ENCODE measurements around the gene VWA1.
A peak's percentile ranks its signal among the peaks of the same experiment; 100 is the strongest.
"Not testable (repeated sequence)": the region's sequence is repeated elsewhere in the genome, so short reads cannot be mapped to it uniquely, and the experiment has no call there.

VWA1 gene

DNA sequence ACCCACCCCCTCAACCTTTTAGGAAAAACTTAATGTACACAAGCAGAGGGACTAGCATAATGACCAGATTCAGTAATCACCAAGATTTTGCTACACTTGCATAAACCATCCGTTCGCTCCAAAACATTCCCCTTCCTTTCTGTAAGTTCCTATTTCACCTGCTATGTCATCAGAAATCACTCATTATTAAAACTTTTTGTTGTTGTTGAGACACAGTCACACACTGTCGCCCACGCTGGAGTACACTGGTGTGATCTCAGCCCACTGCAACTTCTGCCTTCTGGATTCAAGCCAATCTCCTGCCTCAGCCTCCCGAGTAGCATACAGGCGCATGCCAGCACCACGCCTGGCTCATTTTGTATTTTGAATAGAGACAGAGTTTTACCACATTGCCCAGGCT is 31.8 kb upstream of the VWA1 start:
- DNase-seq (ENCODE audit: low read depth), result no peak

DNA sequence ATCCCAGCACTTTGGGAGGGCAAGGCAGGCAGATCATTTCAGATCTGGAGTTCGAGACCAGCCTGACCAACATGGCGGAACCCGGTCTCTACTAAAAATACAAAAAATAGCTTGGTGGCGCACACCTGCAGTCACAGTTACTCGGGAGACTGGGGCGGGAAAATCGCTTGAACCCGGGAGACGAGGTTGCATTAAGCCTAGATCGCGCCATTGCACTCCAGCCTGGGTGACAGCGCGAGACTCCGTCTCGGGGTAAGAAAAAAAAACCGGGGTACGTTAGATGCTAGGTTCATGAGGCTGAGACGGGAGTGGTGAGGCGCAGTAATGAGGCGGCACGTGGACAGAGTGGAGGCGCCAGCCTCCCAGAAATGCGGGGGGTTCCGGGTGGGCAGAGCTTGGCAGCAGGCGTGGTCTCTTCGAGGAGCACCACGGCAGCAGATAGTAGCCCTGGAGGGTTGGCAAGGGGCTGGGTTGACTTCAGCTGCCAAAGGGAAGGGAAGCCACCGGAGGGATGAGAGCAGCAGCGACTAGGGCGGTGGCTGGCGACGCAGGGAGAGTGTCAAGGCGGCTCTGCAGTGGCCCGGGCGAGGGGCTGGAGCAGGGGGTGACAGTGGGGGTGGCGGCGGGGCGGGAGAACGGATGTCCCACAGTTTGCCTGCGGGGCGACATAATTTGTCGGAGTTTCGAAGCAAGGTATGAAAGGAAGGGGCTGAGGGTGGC is 29.2 kb upstream of the VWA1 start:
- DNase-seq (ENCODE audit: low read depth), result no peak

DNA sequence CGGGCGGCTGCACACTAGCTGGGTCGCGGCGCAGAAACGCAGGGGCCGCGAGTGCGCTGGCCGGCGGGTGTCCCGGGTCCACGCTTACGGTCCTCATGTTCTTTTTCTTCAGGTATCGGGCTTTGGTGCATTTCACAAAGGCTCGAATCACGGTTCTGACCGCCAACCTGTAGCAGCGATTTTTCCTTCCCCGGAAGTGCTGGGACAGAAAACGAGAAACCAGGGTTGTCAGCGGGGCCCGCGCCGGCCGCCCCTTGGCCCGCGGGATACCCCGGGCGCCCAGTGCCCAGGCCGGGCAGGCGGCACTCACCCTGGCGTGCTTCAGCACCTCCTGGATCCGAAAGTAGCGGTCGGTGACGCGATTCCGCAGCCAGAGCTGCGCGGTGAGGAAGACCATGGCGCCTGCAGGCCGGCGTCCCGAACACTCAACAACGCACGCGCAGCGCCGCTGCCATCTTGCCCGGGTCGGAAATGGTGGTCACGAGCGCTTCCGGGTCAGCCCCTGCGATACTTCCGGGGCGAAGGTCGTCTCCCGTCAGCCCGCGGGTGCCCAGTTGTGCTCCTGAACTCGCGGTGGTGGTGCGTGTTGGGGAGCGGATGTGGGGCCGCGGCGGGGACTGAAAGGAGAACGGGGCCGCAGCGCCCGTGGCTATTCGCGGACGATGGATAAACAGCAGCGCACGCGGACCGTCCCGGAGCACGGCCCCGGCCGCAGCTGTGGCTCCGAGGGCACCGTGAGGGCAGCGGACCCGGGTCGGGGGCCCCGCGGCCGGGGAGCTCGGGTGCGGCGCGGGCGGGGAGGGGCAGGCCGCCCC is 28.5 kb upstream of the VWA1 start, which contains the start of gene MRPL20:
MRPL20 (minus strand) TSS at position 473 of the 815 bp plus-strand sequence; CDS start at position 397, 76 bp downstream.
- DNase-seq (ENCODE audit: low read depth), result peak; percentile 93

DNA sequence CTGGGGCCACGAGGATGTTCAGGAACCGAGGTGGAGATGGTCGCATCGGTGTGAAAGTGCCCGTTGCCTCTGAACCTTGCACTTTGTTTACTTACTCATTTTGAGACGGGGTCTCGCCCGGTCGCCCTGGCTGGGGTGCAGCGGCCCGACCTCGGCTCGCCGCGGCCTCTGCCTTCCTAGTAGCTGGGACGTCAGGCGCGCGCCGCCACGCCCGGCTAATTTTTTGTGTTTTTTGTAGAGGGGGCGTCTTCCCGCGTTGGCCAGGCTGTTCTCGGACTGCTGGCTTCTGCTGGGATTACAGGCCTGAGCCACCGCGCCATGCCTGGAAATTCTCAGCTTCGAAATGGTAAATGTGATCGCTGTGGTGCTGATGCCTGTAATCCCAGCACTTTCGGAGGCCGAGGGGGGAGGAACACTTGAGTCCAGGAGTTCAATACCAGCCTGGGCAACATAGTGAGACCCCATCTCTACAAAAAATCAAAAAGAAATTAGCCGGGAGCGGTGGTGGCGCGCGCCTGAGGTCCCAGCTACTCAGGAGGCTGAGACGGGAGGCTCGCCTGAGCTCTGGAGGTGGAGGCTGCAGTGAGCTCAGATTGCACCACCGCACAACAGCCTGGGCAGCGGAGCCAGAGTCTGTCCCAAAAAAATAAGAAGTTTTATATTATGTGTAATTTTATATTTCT is 27.7 kb upstream of the VWA1 start:
- peak; percentile 51 for DNase-seq (ENCODE audit: low read depth)

DNA sequence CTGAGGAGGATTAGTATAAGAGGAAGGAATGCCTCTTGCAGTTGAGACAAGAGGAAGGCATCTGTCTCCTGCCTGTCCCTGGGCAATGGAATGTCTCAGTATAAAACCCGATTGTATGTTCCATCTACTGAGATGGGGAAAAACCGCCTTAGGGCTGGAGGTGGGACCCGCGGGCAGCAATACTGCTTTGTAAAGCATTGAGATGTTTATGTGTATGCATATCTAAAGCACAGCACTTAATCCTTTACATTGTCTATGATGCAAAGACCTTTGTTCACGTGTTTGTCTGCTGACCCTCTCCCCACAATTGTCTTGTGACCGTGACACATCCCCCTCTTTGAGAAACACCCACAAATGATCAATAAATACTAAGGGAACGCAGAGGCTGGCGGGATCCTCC is 25.3 kb upstream of the VWA1 start:
- not testable (repeated sequence) for DNase-seq (ENCODE audit: low read depth)

DNA sequence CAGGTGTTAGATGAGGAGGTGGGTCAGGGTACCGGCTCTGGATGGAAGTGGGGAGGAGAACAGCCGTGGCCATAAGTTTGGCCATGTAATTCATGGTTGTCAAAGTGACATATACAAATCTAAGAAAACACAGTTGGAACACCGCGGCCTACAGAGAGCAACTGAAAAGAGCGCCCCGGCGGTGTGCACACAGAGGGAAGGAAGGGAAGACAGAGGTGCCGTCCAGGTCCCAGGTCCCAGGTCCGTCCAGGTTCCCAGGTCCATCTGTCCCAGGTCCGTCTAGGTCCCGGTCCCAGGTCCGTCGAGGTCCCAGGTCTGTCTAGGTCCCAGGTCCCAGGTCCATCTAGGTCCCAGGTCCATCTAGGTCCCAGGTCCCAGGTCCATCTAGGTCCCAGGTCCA is 23.9 kb upstream of the VWA1 start:
- no peak for DNase-seq (ENCODE audit: low read depth)

DNA sequence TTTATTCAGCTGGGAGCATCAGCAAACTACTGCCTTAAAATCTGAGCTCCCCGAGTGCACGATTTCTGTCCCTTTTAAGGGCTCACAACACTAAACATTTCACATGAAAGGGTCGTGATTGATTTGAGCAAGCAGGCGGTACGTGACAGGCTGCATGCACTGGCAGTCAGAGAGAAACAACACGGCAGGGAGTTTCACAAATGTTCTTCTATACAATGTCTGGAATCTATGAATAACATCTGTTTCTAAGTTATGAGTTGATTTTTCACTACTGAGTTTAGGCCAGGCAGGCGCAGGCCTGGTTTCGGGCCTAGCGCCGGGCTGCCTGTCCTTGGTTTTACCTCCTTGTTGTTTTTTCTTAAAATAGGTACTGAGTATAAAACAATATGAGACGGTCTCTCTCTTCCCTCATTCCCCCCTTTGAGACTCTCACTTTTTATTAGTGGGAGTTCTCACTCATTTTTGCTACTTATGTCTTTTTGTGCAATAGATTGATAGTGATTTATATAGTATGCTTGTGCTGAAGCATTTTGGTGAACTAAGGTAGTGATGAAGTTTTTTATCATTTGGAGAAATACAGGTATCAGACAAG is 23.1 kb upstream of the VWA1 start:
- DNase-seq (ENCODE audit: low read depth), result not testable (repeated sequence)

DNA sequence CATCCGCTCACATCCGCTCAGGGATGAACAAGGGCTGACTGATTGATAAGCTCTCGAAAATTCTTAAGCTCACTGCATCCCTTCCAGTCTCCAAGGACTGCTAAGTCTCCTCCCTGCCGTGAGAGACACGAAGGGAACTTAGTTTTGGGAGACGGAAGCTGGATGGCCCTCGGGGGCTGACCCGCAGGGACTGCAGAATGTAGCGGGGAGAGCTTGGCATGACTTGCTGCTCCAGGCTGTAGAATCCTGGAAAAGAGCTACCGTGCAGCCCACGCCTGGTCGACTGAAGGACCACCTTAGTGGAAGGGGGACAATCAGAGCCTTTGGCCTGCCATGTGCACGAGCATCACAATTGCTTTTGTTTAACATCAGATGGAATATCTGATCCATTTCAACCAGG is 19.7 kb upstream of the VWA1 start:
- DNase-seq (ENCODE audit: low read depth), result no peak

DNA sequence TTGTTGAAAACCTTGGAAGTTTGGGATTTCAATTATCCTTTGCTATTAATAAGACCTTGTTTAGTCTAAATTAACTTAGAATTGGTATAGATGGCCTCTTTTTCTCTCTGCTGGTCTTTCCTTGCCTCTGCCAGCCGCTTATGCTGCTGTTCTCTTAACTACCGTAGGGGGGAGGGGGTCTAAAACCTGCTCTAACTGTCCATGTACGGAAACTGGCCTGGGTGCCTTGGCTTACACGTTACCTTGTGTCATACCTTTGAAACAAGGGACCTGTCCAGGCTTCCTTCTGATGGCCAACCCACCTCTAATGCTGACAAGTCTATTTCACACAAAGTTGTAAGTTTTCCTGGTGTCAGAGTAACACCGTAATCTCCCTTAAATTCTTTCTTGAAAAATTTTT is 18.1 kb upstream of the VWA1 start:
- not testable (repeated sequence) for DNase-seq (ENCODE audit: low read depth)

DNA sequence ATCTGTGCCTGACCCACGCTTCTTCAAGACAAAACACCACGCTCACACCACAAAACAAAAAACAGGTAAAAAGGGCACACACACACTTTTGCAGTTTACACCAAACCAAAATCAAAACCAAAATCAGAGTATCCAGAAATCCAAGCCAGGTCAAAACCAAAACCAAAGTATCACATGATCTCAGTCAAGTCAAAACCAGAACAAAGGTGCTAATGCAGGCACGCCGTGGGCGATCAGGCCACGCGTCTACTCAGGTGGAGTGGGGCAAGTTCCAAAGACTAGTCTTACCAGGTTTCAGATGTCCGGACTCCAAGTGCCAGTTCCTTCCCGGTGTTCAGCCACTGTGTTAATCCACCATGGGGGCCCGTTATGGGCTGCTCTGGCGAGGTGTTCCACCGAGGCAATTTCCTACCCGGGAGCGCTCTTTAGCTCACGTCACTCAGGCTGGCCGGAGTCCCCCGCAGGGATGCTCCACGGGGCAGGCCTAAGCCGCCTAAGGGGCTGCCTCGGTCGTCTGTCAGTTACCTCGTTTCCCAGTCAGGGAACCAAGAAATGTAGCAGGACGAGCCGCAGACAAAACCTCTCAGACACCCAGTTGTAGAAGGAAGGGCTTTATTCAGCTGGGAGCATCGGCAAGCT is 17.5 kb upstream of the VWA1 start:
- DNase-seq (ENCODE audit: low read depth), result not testable (repeated sequence)

DNA sequence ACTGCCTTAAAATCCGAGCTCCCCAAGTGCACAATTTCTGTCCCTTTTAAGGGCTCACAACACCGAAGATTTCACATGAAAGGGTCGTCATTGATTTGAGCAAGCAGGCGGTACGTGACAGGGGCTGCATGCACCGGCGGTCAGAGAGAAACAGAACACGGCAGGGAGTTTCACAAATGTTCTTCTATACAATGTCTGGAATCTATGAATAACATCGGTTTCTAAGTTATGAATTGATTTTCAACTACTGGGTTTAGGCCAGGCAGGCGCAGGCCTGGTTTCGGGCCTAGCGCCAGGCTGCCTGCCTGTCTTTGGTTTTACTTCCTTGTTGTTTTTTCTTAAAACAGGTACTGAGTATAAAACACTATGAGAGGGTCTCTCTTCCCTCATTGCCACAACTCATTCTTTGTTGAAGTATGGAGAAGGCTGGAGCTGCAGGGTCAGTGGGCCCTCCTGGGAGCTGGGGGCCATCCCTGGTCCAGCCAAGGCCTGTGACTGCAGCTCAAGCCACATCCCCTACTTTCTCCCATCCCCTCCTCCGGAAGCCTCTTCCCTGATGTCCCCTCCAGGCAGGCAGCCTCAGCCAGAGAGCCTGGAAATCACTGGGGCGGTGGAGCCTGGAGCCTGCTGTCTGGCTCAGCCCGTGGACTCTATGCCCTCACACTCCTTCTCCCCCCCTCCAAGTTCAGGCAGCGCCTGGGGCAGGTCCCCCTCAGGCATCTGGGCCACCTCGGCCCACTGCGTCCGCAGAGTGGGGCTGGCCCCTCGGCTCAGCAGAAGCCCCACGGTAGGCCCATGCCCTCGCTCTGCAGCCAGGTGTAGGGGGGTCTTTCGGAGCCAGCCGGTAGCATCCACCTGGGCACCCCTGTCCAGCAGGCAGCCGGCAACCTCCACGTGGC is 16.8 kb upstream of the VWA1 start:
- no peak for DNase-seq (ENCODE audit: low read depth)

DNA sequence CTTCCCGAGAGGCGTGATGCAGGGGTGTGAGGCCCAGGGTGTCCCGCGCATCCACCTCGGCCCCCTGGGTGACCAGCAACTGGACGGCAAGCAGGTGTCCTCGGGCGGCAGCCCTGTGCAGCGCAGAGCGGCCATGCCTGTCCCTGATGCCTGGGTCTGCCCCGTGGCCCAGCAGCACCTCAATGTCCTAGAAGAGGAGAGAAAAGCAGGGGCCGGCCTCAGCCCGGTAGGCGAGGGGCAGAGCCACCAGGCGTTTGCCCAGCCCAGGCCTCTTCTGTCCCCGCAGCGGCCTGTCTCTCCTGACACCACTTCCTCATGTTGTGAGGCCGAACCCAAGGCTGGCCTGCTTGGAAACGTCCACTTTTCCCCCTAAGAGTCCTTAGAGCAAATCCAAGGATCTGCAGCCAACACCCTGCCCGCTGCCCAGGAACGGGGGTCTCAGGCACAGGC is 16.1 kb upstream of the VWA1 start:
- no peak for DNase-seq (ENCODE audit: low read depth)

DNA sequence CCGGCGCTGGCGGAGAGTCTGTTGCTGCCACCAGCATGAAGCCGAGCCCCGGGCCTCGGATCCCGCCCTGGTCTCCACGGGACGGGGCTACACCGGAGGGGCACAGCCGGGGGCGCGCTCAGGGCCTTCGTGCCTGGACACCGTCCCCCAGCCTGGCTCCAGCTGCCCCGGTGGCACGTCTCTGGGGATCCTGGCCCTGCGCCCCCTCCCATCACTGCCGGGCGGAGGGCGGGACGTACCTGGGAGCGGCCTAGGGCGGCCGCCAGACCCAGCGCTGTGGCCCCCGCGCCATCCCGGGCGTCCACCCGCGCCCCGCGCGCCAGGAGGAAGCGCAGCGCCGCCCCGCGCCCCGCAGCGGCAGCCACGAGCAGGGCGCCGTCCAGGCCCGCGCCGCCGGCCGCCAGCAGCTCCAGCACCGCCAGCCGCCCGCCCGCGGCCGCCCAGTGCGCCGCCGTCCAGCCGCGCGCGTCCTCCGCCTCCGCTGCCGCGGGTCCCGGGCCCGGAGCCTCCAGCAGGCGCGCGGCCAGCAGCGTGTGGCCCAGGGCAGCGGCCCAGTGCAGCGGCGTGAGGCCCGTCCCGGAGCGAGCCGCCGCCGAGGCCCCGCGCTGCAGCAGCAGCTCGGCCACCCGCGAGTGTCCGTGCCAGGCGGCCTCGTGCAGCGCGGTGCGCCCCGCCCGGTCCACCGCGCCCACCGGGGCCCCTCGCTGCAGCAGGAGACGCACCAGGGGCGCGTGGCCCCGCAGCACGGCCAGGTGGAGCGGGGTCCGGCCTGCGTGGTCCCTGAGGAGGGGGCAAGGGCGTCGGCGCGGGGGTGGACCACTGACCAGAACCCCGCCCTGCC is 15.5 kb upstream of the VWA1 start:
- no peak for DNase-seq (ENCODE audit: low read depth)

DNA sequence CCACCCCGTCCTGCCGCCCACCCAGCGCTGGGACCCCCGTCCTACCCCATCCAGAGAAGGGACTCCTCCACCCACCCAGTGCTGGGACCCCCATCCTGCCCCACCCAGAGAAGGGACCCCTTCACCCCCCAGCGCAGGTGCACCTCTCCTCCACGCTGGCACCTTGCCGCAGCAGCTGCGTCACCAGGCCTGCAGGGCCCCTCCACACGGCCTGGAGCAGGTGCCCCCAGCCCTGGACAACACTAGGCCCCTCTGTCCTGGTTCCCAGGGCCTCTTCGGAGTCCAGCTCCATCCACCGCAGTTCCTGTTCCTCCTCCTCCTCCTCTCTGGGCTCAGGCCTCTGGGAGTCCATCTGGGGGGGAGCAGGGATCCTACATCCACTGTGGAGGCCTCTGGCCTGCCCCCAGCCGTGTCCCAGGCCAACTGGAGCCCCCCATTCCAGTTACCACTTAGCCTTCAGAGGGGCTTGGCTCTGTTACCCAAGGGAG is 14.8 kb upstream of the VWA1 start:
- no peak for DNase-seq (ENCODE audit: low read depth)

DNA sequence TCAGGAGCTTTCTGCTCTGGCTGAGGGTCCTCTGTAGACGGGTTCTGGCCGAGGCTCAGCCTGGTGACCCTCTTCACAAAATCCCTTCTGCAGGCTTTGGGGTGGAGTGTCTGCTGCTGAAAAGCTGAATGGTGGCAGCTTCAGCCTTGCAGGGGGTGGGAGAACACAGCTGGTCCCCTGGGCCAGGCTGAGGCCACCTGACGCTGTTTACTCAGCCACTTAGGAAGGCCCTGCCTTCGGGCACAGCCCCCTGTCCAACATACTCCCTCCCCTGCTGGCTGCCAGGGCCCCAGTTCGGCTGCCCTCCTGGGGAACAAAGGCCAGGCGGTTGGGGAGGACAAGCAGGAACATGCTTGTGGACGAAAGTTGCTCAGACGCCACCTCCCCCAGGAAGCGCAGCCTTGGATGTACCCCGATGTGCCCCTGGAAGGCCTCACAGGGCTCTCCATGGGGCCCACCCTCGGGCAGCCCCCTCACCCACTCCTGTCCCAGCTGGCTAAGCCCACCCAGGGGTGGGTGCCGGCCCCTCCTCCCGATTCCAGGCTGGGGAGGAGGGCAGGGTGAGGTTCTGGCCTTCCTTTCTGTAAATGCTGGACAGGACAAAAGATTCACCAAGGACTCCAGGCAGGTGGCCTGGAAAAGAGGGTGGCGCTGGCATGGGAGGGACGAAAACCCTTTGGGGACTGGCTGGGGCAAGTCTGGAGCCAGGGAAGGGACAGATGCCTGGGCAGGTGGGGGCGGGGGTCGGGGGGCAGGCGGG is 14.2 kb upstream of the VWA1 start, which contains the start of gene ANKRD65:
ANKRD65 (minus strand) TSS at position 130 of the 760 bp plus-strand sequence. CDS start 271 bp downstream, outside the sequence.
- DNase-seq (ENCODE audit: low read depth), result no peak

DNA sequence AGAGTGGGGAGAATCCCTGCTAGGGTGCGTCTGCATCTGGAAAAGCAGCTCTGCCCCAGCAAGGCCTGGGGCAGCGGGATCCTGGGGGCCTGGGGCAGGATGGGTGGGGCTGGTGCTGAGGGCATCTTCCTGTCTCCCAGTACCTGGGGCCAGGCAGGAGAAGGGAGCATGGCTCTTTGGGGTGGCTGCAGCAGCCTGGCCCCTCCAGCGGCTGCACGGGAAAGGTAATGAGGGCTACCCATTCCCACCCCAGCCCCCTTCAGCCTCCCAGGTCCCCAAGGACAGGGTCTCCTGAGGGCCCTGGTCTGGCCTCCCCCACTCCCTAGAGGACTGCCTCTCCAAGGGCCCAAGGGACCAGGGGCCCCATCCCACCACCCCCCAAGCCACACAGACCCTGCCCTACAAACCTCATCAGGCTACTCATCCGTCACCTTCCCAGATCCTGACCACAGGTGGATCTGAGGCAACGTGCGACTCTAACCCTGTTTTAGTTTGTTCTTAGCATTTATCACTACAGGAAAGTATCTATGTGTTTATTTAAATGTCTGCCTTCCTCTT is 13.5 kb upstream of the VWA1 start:
- no peak for DNase-seq (ENCODE audit: low read depth)

DNA sequence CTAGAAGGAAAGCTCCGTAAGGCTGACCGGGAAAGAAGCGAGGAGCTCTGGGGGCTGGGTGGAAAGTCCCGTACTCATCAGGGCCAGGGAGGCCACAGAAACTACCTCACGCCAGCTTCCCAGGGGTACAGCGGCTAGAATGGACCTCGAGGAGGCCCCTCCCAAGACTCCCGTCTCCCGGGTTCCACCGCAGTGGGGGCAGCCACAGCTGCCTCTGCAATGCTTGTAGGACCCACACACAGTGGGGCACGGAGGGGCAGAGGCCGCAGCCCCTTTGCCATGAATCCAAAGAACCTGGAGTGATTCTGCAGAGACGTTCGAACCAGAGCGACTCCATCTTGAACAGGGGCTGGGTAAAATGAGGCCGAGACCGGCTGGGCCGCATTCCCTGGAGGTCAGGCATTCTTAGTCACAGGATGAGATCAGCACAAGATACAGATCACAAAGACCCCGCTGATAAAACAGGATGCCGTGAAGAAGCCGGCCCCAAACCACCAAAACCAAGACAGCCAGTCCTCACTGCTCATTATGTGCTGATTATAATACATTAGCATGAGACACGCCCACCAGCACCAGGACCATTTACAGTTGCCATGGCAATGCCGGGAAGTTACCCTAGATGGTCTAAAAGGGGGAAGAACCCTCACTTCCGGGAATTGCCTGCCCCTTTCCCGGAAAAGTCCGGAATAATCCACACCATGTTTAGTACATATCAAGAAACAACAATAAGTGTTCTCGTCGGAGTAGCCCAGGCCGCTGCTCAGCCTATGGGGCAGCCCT is 12.8 kb upstream of the VWA1 start:
- peak; percentile 78 for DNase-seq (ENCODE audit: low read depth)

DNA sequence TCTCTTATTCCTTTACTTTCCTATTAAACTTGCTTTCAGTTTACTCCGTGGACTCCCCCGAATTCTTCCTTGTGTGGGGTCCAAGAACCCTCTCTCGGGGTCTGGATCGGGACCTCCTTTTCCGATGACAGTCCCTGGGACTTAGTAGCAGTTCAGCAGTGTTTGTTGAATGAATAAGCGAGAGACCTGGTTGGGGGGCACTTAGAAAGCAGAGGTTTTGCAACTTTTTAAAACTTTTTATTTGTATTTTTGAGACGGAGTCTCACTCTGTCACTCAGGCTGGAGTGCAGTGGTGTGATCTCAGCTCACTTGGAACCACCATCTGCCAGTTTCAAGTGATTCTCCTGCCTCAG is 12.3 kb upstream of the VWA1 start:
- DNase-seq (ENCODE audit: low read depth), result no peak

Measured in ELR (cell line).